GM13977 (cell line): ENCODE measurements around the gene NSUN4.
"Not testable (repeated sequence)": the region's sequence is repeated elsewhere in the genome, so short reads cannot be mapped to it uniquely, and the experiment has no call there.

Experiments used
- DNase-seq: peaks from one replicate; pipeline ENCODE4 v3.0.0; 2012; ENCODE audit warnings: low spot score
- in situ Hi-C: fragments of 300-500 bp; cut with MboI; formaldehyde crosslinking; loops from one replicate; pipeline ENCODE4 v1.12.0; 2022; ENCODE audit warnings: low sequenced_read_pairs, low pct_unique_long_range_greater_than_20kb, mixed read lengths, inconsistent platforms; ENCODE audit not compliant: unreplicated experiment
- TF ChIP-seq, protein P1 (sequence below): IDR thresholded peaks from 2 replicates; pipeline ENCODE4 v1.5.1; 2012; ENCODE audit warnings: mild to moderate bottlenecking, control low read depth; ENCODE audit not compliant: insufficient read depth; ENCODE audit errors: extremely low read depth, missing control alignments

NSUN4 gene

DNA sequence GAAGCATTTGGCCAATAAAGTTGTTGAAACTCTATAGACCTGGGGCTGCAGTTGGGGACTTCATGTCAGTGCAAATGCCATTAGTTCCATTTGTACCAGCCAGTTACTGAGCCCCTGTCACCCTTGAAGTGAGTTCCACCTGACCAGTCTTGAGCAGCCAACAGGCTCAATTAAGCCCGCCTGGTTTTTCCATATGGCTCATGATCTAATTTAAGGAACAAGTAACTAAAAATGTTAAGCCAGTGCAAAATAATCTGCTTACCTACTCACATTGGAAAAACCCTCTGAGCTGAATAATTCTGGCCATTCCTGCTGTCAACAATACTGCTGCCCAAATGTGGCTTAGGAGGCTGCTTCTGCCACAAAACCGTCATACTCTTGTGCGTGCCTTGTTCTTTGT is 21.6 kb downstream of the NSUN4 start:
- DNase-seq, result no peak

DNA sequence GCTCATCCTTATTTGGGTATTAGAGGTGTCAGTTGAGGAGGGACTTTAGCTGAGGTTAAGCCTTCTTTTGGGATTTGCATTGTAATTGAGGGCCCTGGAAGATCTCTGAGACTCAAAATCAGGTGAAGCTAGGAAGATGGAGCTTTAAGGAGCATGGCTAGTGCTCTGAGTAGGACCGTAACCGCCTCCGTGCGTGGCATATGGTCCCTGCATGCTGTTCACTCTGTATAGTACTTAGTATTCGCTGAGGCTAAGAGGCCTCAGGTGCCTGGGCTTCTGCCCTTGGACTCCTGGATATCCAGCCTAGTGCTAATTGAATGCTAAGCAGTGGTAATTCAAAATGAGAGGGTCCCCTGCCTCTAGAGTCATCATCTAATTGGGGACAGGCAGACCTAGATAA is 22.5 kb downstream of the NSUN4 start:
- no peak for DNase-seq
- TF ChIP-seq, protein P1, sequence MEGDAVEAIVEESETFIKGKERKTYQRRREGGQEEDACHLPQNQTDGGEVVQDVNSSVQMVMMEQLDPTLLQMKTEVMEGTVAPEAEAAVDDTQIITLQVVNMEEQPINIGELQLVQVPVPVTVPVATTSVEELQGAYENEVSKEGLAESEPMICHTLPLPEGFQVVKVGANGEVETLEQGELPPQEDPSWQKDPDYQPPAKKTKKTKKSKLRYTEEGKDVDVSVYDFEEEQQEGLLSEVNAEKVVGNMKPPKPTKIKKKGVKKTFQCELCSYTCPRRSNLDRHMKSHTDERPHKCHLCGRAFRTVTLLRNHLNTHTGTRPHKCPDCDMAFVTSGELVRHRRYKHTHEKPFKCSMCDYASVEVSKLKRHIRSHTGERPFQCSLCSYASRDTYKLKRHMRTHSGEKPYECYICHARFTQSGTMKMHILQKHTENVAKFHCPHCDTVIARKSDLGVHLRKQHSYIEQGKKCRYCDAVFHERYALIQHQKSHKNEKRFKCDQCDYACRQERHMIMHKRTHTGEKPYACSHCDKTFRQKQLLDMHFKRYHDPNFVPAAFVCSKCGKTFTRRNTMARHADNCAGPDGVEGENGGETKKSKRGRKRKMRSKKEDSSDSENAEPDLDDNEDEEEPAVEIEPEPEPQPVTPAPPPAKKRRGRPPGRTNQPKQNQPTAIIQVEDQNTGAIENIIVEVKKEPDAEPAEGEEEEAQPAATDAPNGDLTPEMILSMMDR, result no peak
- in situ Hi-C loops, result no loop called here

More for the DNA sequence above, 21.6 kb downstream of the NSUN4 start:
- in situ Hi-C loops, result no loop called here
- TF ChIP-seq, protein P1, result no peak

DNA sequence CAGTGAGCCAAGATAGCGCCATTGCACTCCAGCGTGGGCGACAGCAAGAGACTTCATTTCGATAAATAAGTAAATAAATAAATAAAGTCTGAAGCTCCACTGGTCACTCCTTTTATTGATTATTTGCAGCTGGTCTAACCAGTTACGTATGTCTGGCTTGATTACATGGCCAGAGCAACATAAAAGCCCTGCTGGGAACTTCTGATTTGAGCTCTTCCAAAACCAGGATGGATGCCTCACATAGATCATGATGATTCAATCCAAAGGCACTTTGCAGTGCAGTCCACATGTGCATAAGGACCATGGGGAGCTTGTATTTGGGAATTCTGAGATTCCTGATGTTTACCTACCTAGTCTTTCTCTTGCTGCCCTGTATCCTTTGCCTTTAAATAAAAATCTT is 24.0 kb downstream of the NSUN4 start:
- no peak for DNase-seq
- in situ Hi-C loops, result no loop called here
- TF ChIP-seq, protein P1, result no peak

DNA sequence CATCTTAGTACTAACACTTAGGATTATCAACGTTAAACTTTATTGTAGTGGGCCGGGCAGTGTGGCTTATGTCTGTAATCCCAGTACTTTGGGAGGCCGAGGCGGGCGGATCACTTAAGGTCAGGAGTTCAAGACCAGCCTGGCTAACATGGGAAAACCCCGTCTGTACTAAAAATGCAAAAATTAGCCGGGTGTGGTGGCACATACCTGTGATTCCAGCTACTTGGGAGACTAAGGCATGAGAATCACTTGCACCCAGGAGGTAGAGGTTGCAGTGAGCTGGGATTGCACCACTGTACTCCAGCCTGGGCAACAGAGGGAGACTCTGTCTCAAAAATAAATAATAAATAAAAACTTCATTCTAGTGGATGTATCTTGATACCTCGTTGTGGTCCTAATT is 25.2 kb downstream of the NSUN4 start:
- DNase-seq, in situ Hi-C loops: not testable (repeated sequence)

DNA sequence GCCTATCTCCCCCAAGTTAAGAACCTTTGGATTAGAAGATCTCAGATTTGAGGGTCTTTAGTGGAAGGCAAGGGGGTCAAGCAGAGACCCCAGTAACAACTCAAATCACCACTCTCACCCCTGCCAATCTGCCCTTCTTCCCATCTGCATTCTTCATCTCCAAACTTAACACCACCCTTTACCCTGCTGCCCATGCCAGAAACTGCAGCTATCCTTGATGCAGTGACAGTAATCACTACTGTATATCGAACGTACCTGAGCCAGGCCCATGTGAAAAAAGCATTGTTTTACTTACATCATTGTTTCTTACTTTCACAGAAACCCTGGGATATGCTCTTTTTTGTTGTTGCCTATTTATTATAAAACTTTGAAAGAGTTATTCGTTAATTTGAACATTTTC is 26.5 kb downstream of the NSUN4 start:
- no peak for DNase-seq
- TF ChIP-seq, protein P1, result no peak
- in situ Hi-C loops, result no loop called here

DNA sequence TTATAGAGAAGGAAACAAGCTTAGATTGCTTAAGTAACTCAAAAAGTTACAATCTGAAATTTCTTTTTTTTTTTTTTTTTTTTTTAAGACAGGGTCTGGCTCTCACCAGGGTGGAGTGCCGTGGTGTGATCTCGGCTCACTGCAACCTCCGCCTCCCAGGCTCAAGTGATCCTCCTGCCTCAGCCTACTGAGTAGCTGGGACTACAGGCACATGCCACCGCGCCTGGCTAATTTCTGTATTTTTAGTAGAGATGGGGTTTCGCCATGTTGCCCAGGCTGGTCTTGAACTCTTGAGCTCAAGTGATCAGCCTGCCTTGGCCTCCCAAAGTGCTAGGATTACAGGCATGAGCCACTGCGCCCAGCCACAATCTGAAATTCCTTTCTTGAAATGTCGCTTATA is 27.1 kb downstream of the NSUN4 start:
- DNase-seq, in situ Hi-C loops: not testable (repeated sequence)

DNA sequence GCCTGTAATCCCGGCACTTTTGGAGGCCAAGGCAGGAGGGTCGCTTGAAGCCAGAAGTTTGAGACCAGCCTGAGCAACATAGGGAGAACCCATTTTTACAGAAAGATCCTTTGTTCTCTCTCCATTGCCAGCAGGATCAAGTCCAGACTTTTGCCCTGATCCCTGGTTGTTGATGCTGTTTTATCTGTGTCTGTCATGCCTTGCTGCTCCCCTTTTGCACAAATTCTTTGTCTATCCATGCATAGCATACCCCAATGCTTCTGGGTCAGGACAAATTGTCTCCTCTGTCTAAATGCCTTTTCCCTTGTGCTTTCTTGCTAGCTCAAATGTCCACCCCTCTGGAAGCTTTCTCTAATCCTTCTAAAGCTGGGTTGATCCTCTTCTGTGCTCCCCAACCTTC is 28.2 kb downstream of the NSUN4 start:
- TF ChIP-seq, protein P1, result no peak
- in situ Hi-C loops, result no loop called here
- DNase-seq, result no peak

DNA sequence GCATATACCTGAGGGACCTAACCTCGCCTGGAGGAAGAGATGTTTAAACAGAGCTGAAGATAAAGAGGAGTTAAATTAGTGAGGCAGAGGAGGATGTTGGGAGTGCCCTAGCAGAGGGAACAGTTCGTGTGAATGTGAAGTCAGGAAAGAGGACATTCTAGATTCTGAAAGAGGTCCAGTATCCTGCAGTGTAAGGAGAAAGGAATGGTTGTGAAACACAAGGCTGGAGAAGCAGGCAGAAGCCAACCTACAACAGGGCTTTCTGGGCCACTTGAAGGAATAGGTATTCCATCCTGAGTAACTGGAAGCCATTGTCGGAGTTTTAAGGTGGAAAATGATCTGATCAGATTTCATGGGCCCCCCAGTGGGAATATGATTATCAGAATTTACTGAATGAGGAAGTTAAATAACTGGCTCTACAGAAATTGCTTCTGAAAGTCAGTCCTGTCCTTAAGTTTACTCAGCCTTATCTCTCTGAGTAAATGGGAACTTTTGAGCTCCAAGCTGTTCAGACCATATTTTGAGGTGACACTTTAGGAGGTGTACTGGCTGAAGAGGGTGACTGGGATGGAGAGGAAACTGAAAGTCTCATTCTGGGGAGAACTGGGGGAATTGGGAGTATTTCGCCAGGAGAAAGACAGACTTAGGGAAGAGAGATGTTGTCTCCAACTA is 29.1 kb downstream of the NSUN4 start:
- no peak for DNase-seq
- TF ChIP-seq, protein P1, result no peak
- in situ Hi-C loops, result no loop called here
